Hippocampal formation (tissue), 2 donors: ENCODE data around the gene ARHGEF7.

Experiments
- DNase-seq, 2 donors: peaks; one replicate each; lab custom pipeline; 2025; lab: John Stamatoyannopoulos, UW

The ARHGEF7 gene

GRCh38 chr13:111346101-111346680, 231.1 kb downstream of the ARHGEF7 start:
- DNase-seq = no peak

GRCh38 chr13:111347438-111347837, 232.3 kb downstream of the ARHGEF7 start:
- no peak for DNase-seq

- no peak for DNase-seq
These were observed 238.4 kb downstream of the ARHGEF7 start for GRCh38 chr13:111353508-111353907.

GRCh38 chr13:111354789-111355188, 239.7 kb downstream of the ARHGEF7 start:
- no peak for DNase-seq
